H1 (cell line): ENCODE results near the gene ZNF831. TPM values are rescaled to one million over a fixed set of nuclear protein-coding genes. Genes with fewer than 3 reads are reported as not detected.

Source experiments
- CTCF ChIP-seq, 3 experiments: IDR thresholded peaks; 1 replicate in 2 of 3; 2 replicates in 1 of 3; pipeline versions ENCODE4 v1.5.1 to v1.6.1; 2011; ENCODE audit warnings: low read length in 3 of 3, mild to moderate bottlenecking in 3 of 3, inconsistent platforms in 2 of 3, low read depth in 1 of 3, moderate library complexity in 1 of 3; ENCODE audit not compliant: insufficient read depth in 1 of 3; ENCODE audit errors: control extremely low read depth in 1 of 3
- EZH2 ChIP-seq: fragments of 200-600 bp; sonication (generic); IDR thresholded peaks from 2 replicates; pipeline ENCODE4 v1.7.1; 2012; ENCODE audit warnings: low read depth, mild to moderate bottlenecking, moderate library complexity, low read length, inconsistent platforms; ENCODE audit not compliant: severe bottlenecking
- GABPA ChIP-seq: IDR thresholded peaks from 2 replicates; pipeline ENCODE4 v1.6.1; 2011; ENCODE audit warnings: mild to moderate bottlenecking, low read length, moderate library complexity, borderline replicate concordance; ENCODE audit not compliant: insufficient read depth
- JUN ChIP-seq: IDR thresholded peaks from 2 replicates; pipeline ENCODE4 v1.6.1; 2011; ENCODE audit warnings: low read depth, mild to moderate bottlenecking, improper control_type of control experiment, low read length
- MAX ChIP-seq: IDR thresholded peaks from 2 replicates; pipeline ENCODE4 v1.6.1; 2012; ENCODE audit warnings: inconsistent platforms
- NANOG ChIP-seq: IDR thresholded peaks from 2 replicates; pipeline ENCODE4 v1.6.1; 2011; ENCODE audit warnings: low read length, low read depth, mild to moderate bottlenecking, inconsistent platforms; ENCODE audit not compliant: insufficient read depth, poor library complexity, severe bottlenecking
- RAD21 ChIP-seq, 2 experiments: IDR thresholded peaks in 1 of 2; conservative IDR thresholded peaks in 1 of 2; 2 replicates each; pipeline ENCODE4 v1.6.1; 2011; ENCODE audit warnings: low read depth in 2 of 2, low read length in 2 of 2, improper control_type of control experiment in 1 of 2, inconsistent platforms in 1 of 2, mild to moderate bottlenecking in 1 of 2, moderate library complexity in 1 of 2
- RNF2 ChIP-seq: fragments of 200-900, 300-1000 bp; sonication (generic); IDR thresholded peaks from 2 replicates; pipeline ENCODE4 v1.7.1; 2016; ENCODE audit warnings: borderline replicate concordance, low read depth, mild to moderate bottlenecking, antibody characterized with exemption, low read length; ENCODE audit not compliant: poor library complexity, severe bottlenecking; ENCODE audit errors: missing control alignments
- SP2 ChIP-seq: IDR thresholded peaks from 2 replicates; pipeline ENCODE4 v1.6.1; 2012; ENCODE audit warnings: mild to moderate bottlenecking, low read length, inconsistent platforms
- TAF1 ChIP-seq: IDR thresholded peaks from 2 replicates; pipeline ENCODE4 v1.6.1; 2011; ENCODE audit warnings: mild to moderate bottlenecking, low read depth, low read length
- TBP ChIP-seq: IDR thresholded peaks from 2 replicates; pipeline ENCODE4 v1.6.1; 2011; ENCODE audit warnings: low read depth, low read length, improper control_type of control experiment
- YY1 ChIP-seq: IDR thresholded peaks from 2 replicates; pipeline ENCODE4 v1.6.1; 2011; ENCODE audit warnings: low read depth, mild to moderate bottlenecking, low read length
- polyA plus RNA-seq, 7 experiments: library from polyadenylated mRNA; depleted of rRNA in 3 of 7; stranded (reverse) in 5 of 7; unstranded in 2 of 7; fragments of >200 nt in 5 of 7; fragments of 200-250 nt in 2 of 7; gene quantifications; 1 replicate in 5 of 7; 2 replicates in 1 of 7; 4 replicates in 1 of 7; pipeline versions ENCODE4 v1.2.1 to v1.2.3, GENCODE V29; 2011 to 2013; ENCODE audit warnings: missing spikeins in 2 of 7, mixed read lengths in 2 of 7
- total RNA-seq: library from RNA; stranded (reverse); fragmentation: NEBNext Ultra II Directional; extraction: Animal tissue kit (Norgen Biotek cat#: 25700); gene quantifications from 2 replicates; pipeline ENCODE4 v1.2.1, GENCODE V29; 2021

The ZNF831 gene
- total and polyA plus RNA-seq, 2 of the 8 experiments (the other 6 are each of a cell fraction or from before 2014, with no cell fraction given), result not detected

- TF ChIP-seq RNF2 (no peak), JUN (no peak), GABPA (no peak), CTCF (IDR thresholded peaks at IDR 0.05; ENCODE audit: control extremely low read depth in 1 of 3, insufficient read depth in 1 of 3, low read depth in 1 of 3, low read length in 3 of 3) (no peak), EZH2 (no peak), SP2 (no peak), MAX (no peak), TBP (no peak), YY1 (no peak), RAD21 (IDR thresholded peaks at IDR 0.05 in 1 of 2, conservative IDR thresholded peaks at IDR 0.05 in 1 of 2; ENCODE audit: low read depth in 2 of 2, low read length in 2 of 2) (no peak), NANOG (no peak), TAF1 (no peak)
Measured at GRCh38 chr20:59177266-59178250, 13.9 kb downstream of the ZNF831 start (continued).
